Measurements from ENCODE around the gene PLA2G7.
A peak's percentile ranks its signal among the peaks of the same experiment; 100 is the strongest.

The PLA2G7 gene

GRCh38 chr6:46687619-46688097, 47.5 kb downstream of the PLA2G7 start, which contains the start of gene TDRD6:
TDRD6 (plus strand) TSS chr6:46687885; CDS start chr6:46688129, 244 bp downstream.
- no peak for DNase-seq

- DNase-seq = no peak
These were observed 50.4 kb downstream of the PLA2G7 start for GRCh38 chr6:46684771-46685170.

GRCh38 chr6:46677314-46677654, 57.9 kb downstream of the PLA2G7 start:
- DNase-seq = peak; percentile 32 to 55

GRCh38 chr6:46676604-46677313, 58.4 kb downstream of the PLA2G7 start:
- DNase-seq = no peak

GRCh38 chr6:46674410-46674809, 60.8 kb downstream of the PLA2G7 start:
- no peak for DNase-seq

- no peak for DNase-seq
These were observed 67.8 kb downstream of the PLA2G7 start for GRCh38 chr6:46667377-46667776.

GRCh38 chr6:46661483-46661882, 73.7 kb downstream of the PLA2G7 start:
- DNase-seq = no peak

- no peak for DNase-seq
These were observed 77.5 kb downstream of the PLA2G7 start for GRCh38 chr6:46657642-46658041.

GRCh38 chr6:46655803-46656202, 79.4 kb downstream of the PLA2G7 start:
- peak; percentile 22 to 25 for DNase-seq
